Activated B cell treated with CpG ODN at 0.5 μM for 24 hours (primary cell): ENCODE data around the gene FOXJ3. TPM values are rescaled to one million over a fixed set of nuclear protein-coding genes. Genes with fewer than 3 reads are reported as not detected.

ENCODE experiments used
- ATAC-seq: fragments of 200-7000 bp; cut with Tn5 transposase; one replicate; pipeline ENCODE4 v1.10.0; 2021; ENCODE audit warnings: low read depth, mild to moderate bottlenecking, moderate library complexity
- CTCF ChIA-PET: fragments of 350-600 bp; sonication (Branson Sonifier 250); formaldehyde crosslinking; loops from one replicate; lab custom pipeline; 2021; ENCODE audit warnings: antibody characterized with exemption; lab: Charles Lee
- POLR2A ChIA-PET: fragments of 350-600 bp; sonication (Branson Sonifier 250); formaldehyde crosslinking; loops from one replicate; lab custom pipeline; 2021; ENCODE audit warnings: antibody characterized with exemption; lab: Charles Lee
- DNase-seq: peaks from one replicate; pipeline ENCODE4 v3.0.0; 2022
- H3K27ac Mint-ChIP-seq: one replicate; pipeline ENCODE4 v1.8.0; 2020; ENCODE audit warnings: mixed read lengths
- H3K27me3 Mint-ChIP-seq: one replicate; pipeline ENCODE4 v1.8.0; 2021; ENCODE audit warnings: mixed read lengths
- H3K36me3 Mint-ChIP-seq: one replicate; pipeline ENCODE4 v1.8.0; 2021; ENCODE audit warnings: low read depth, mixed read lengths
- H3K4me1 Mint-ChIP-seq: one replicate; pipeline ENCODE4 v1.8.0; 2021; ENCODE audit warnings: mixed read lengths
- H3K4me3 Mint-ChIP-seq: one replicate; pipeline ENCODE4 v1.8.0; 2020; ENCODE audit warnings: mild to moderate bottlenecking, mixed read lengths
- H3K9me3 Mint-ChIP-seq: one replicate; pipeline ENCODE4 v1.8.0; 2020; ENCODE audit warnings: mixed read lengths
- intact Hi-C: fragments of 100-400 bp; cut with micrococcal nuclease; formaldehyde crosslinking; loops from one replicate; pipeline ENCODE4 v1.15.1; 2024
- total RNA-seq: library from RNA; stranded (reverse); gene quantifications from 2 replicates; pipeline ENCODE4 v1.2.3, GENCODE V29; 2022
- TF ChIP-seq, protein P1 (sequence below): fragments of 200-600 bp; IDR thresholded peaks from one replicate; pipeline ENCODE4 v1.8.0; 2022; ENCODE audit warnings: antibody characterized with exemption, mild to moderate bottlenecking

The FOXJ3 gene
- total RNA-seq, 1 donor from 2014 or later, result 63.9 TPM

DNA sequence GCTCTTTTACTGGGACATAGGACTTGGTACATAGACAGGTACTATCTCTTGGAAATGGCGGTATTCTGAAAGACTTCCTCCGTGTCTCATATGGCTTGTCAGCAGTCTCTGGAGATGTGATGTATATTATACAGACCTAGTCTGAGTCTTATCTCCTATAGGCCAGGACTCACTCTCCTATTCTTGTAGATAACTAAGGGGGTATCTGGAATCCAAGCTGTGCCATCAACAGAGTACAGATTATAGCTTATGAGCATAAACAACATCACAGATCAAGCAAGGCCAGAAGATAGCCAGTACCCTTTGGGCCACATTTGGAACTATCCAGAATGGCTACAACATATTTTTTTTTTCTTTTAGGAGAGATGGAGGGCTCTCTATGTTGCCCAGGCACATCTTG is 29.5 kb upstream of the FOXJ3 start:
- intact Hi-C loops, result no loop called here
- Mint-ChIP-seq H3K4me1 (no peaks in the 10 kb centered on the region), H3K27me3 (peaks cover 25% of the 10 kb centered on the region), H3K9me3 (no peaks in the 10 kb centered on the region), H3K27ac (no peak overlapping the region), H3K36me3 (no peaks in the 10 kb centered on the region), H3K4me3 (no peak overlapping the region)
- CTCF ChIA-PET, result no interaction called here
- TF ChIP-seq, protein P1, sequence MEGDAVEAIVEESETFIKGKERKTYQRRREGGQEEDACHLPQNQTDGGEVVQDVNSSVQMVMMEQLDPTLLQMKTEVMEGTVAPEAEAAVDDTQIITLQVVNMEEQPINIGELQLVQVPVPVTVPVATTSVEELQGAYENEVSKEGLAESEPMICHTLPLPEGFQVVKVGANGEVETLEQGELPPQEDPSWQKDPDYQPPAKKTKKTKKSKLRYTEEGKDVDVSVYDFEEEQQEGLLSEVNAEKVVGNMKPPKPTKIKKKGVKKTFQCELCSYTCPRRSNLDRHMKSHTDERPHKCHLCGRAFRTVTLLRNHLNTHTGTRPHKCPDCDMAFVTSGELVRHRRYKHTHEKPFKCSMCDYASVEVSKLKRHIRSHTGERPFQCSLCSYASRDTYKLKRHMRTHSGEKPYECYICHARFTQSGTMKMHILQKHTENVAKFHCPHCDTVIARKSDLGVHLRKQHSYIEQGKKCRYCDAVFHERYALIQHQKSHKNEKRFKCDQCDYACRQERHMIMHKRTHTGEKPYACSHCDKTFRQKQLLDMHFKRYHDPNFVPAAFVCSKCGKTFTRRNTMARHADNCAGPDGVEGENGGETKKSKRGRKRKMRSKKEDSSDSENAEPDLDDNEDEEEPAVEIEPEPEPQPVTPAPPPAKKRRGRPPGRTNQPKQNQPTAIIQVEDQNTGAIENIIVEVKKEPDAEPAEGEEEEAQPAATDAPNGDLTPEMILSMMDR, result no peak
- no peak for DNase-seq
- no peak for ATAC-seq
- POLR2A ChIA-PET, result no interaction called here

DNA sequence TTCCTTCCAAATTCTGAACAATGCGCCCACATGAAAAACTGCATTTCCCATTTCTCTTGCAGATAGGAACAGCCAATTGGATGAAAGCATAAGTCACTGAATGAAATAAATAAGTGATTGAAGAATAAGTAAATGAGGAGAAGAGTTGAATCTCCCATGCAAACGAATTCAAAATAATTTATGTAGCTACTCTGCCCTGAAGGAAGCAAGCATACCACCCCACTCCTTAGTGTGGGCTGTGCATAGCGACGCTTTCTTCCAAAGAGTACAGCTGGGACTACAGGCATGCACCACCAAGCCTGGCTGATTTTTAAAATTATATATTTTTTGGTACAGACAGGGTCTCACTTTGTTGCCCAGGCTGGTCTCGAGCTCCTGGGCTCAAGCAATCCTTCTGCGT is 29.1 kb upstream of the FOXJ3 start:
- no peak overlapping the region for H3K27ac Mint-ChIP-seq
- TF ChIP-seq, protein P1, result no peak
- H3K4me3 Mint-ChIP-seq, result no peak overlapping the region
- no peaks in the 10 kb centered on the region for H3K4me1 Mint-ChIP-seq
- H3K36me3 Mint-ChIP-seq, result no peaks in the 10 kb centered on the region
- H3K9me3 Mint-ChIP-seq, result no peaks in the 10 kb centered on the region
- intact Hi-C loops, result no loop called here
- POLR2A ChIA-PET, result no interaction called here
- DNase-seq (no peak), ATAC-seq (no peak)
- CTCF ChIA-PET, result no interaction called here
- H3K27me3 Mint-ChIP-seq, result peaks cover 27% of the 10 kb centered on the region

DNA sequence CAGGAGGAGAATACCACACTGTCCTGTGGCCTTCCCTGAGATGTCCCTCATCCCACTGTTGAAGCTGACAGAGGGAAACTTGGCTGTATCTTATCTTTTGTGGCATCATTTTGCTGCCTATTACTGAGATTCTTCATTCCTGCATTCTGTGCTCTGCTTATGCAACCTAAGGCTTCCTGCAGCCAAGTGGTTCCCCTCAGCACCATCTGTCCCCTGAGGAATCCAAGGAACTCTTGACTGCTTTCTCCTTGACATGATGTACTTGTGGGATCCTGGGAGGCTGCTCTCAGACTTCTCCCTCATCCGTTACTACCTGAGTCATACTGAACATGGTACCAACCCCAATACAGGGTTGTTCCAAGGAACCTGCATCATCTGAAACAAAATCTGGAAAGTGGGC is 24.4 kb upstream of the FOXJ3 start:
- H3K27ac Mint-ChIP-seq, result no peak overlapping the region
- POLR2A ChIA-PET, result no interaction called here
- H3K4me3 Mint-ChIP-seq, result no peak overlapping the region

DNA sequence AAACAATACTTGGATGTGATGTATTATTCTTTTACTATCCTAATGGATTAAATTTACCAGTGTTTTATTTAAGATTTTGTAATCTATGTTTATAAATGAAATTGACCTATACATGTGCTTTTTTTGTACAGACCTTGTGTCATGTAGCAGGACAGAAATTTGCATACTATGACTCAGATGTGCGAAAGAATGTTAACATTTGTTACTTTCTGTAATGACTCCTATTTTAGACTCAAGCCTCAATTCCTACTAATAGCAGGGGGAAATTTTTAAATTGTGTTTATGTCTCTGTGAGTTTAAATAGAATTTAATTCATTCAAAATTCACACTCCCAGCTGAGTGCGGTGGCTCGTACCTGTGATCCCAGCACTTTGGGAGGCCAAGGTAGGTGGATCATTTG is 23.8 kb upstream of the FOXJ3 start:
- ATAC-seq, result no peak
- no peak for DNase-seq
- ChIA-PET POLR2A (no interaction called here), CTCF (no interaction called here)
- TF ChIP-seq, protein P1, result no peak
- Mint-ChIP-seq H3K27me3 (peaks cover 12% of the 10 kb centered on the region), H3K4me1 (peaks cover 6% of the 10 kb centered on the region), H3K36me3 (no peaks in the 10 kb centered on the region), H3K4me3 (no peak overlapping the region), H3K27ac (no peak overlapping the region), H3K9me3 (no peaks in the 10 kb centered on the region)
- intact Hi-C loops, result no loop called here

More for the DNA sequence above, 24.4 kb upstream of the FOXJ3 start:
- intact Hi-C loops, result no loop called here
- CTCF ChIA-PET, result no interaction called here
- ATAC-seq (no peak), DNase-seq (no peak)
- H3K36me3 Mint-ChIP-seq, result no peaks in the 10 kb centered on the region
- H3K9me3 Mint-ChIP-seq, result no peaks in the 10 kb centered on the region
- TF ChIP-seq, protein P1, result no peak
- H3K4me1 Mint-ChIP-seq, result peaks cover 6% of the 10 kb centered on the region
- H3K27me3 Mint-ChIP-seq, result peaks cover 12% of the 10 kb centered on the region

DNA sequence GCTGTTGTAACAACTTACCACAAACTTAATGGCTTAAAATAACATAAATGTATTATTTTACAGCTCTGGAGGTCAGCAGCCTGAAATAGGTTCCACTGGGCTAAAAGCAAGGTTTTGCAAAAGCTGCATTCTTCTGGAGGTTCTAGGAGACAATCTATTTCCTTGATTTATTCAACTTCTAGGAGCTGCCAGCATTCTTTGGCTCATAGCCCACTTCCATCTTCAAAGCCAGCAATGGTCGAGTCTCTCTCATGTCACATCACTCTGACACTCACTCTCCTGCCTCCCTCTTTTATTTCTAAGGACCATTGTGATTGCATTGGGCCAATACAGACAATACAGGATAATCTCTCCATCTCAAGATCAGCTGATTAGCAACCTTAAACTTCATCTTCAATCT is 15.1 kb upstream of the FOXJ3 start:
- no peak overlapping the region for H3K27ac Mint-ChIP-seq
- no peak for DNase-seq
- POLR2A ChIA-PET, result no interaction called here
- H3K27me3 Mint-ChIP-seq, result peaks cover 22% of the 10 kb centered on the region
- ATAC-seq, result no peak
- no peaks in the 10 kb centered on the region for H3K36me3 Mint-ChIP-seq
- TF ChIP-seq, protein P1, result no peak
- H3K4me1 Mint-ChIP-seq, result no peaks in the 10 kb centered on the region
- H3K9me3 Mint-ChIP-seq, result no peaks in the 10 kb centered on the region
- no peak overlapping the region for H3K4me3 Mint-ChIP-seq
- CTCF ChIA-PET, result no interaction called here
- intact Hi-C loops, result no loop called here
